ENCODE measurements around the gene APH1B.
"Not testable (repeated sequence)": the region's sequence is repeated elsewhere in the genome, so short reads cannot be mapped to it uniquely, and the experiment has no call there.

The APH1B gene

GRCh38 chr15:63234451-63234870, 42.9 kb upstream of the APH1B start:
- no peak for DNase-seq (ENCODE audit: low read depth, low spot score)
- H3K27me3 ChIP-seq (ENCODE audit: insufficient read depth, insufficient read length) = no peaks in the 10 kb centered on the region
- no peak for TF ChIP-seq SUZ12 (IDR thresholded peaks at IDR 0.05; ENCODE audit: extremely low read depth, insufficient read depth, insufficient read length)
- TF ChIP-seq YY1 (IDR thresholded peaks at IDR 0.05; ENCODE audit: insufficient read depth, insufficient read length) = no peak
- no peak for TF ChIP-seq ZNF274 (IDR thresholded peaks at IDR 0.05; ENCODE audit: low read depth, low read length)
- no peaks in the 10 kb centered on the region for H3K4me1 ChIP-seq (ENCODE audit: insufficient read depth, insufficient read length)
- H3K4me3 ChIP-seq (ENCODE audit: insufficient read length, low read depth) = no peak overlapping the region
- no peak overlapping the region for H3K9ac ChIP-seq (ENCODE audit: insufficient read length, low read depth)
- no peaks in the 10 kb centered on the region for H3K9me3 ChIP-seq (ENCODE audit: insufficient read depth, low read length)
- no peaks in the 10 kb centered on the region for H3K36me3 ChIP-seq (ENCODE audit: insufficient read depth, insufficient read length, low read length)

DNA sequence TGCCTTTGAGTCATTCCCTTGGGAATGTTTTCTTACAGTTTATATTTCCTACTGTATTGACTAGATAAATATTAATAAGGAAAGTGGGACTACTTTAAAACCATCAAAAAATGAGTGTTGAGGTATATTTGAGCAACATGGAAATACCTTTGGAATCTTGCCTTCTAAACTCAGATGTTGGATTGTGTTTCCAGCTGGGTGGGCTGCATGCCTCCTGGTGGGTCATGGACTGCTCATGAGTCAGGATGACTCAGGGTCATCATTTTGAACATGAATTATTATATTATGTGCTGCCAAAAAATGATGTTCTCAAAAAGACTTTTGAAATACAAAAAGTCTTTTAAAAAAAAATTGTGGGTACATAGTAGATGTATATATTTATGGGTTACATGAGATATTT, 41.1 kb upstream of the APH1B start:
- Histone ChIP-seq H3K27me3 (ENCODE audit: insufficient read depth, insufficient read length) (no peaks in the 10 kb centered on the region), H3K9ac (ENCODE audit: insufficient read length, low read depth) (no peak overlapping the region), H3K4me3 (ENCODE audit: insufficient read length, low read depth) (no peak overlapping the region), H3K36me3 (ENCODE audit: insufficient read depth, insufficient read length, low read length) (no peaks in the 10 kb centered on the region), H3K4me1 (ENCODE audit: insufficient read depth, insufficient read length) (no peaks in the 10 kb centered on the region), H3K9me3 (ENCODE audit: insufficient read depth, low read length) (no peaks in the 10 kb centered on the region)
- TF ChIP-seq YY1 (IDR thresholded peaks at IDR 0.05; ENCODE audit: insufficient read depth, insufficient read length) = no peak
- TF ChIP-seq SUZ12 (IDR thresholded peaks at IDR 0.05; ENCODE audit: extremely low read depth, insufficient read depth, insufficient read length) = no peak
- no peak for TF ChIP-seq ZNF274 (IDR thresholded peaks at IDR 0.05; ENCODE audit: low read depth, low read length)
- no peak for DNase-seq (ENCODE audit: low read depth, low spot score)

DNA sequence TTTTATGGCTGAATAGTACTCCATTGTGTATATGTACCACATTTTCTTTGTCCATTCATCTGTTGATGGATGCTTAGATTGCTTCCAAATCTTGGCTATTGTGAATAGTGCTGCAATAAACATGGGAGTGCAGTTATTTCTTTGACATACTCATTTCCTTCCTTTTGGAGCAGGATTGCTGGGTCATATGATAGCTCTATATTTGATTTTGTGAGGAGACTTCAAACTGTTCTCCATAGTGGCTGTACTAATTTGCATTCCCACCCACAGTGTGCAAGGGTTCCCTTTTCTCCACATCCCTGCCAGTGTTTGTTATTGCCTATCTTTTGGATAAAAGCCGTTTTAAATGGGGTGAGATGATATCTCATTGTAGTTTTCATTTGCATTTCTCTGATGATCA, 40.3 kb upstream of the APH1B start:
- H3K27me3 ChIP-seq (ENCODE audit: insufficient read depth, insufficient read length); H3K4me3 ChIP-seq (ENCODE audit: insufficient read length, low read depth); H3K9ac ChIP-seq (ENCODE audit: insufficient read length, low read depth); H3K36me3 ChIP-seq (ENCODE audit: insufficient read depth, insufficient read length, low read length); H3K4me1 ChIP-seq (ENCODE audit: insufficient read depth, insufficient read length); DNase-seq (ENCODE audit: low read depth, low spot score); H3K9me3 ChIP-seq (ENCODE audit: insufficient read depth, low read length): not testable (repeated sequence)

DNA sequence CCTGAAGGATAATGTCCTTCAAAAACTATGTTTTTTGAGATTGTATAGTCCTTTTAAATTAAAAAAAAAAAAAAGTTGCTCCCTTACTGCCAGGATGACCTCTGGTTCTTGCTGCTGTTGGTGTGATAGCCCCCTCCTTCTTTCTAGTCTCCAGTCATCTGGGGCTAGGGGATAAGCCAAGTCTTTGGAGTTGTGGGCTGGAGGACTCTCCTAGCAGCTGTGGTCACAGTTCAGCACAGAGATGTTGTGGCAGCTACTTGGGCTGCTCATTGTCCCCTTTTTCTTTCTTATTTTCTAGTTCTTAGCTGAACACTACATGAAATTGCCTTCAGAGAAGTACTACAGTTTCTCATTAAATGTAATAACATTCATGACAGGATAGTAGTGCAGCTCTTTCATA, 39.2 kb upstream of the APH1B start:
- no peak for DNase-seq (ENCODE audit: low read depth, low spot score)
- no peak overlapping the region for H3K9ac ChIP-seq (ENCODE audit: insufficient read length, low read depth)
- no peak for TF ChIP-seq ZNF274 (IDR thresholded peaks at IDR 0.05; ENCODE audit: low read depth, low read length)
- no peak for TF ChIP-seq SUZ12 (IDR thresholded peaks at IDR 0.05; ENCODE audit: extremely low read depth, insufficient read depth, insufficient read length)
- TF ChIP-seq YY1 (IDR thresholded peaks at IDR 0.05; ENCODE audit: insufficient read depth, insufficient read length) = no peak
- no peaks in the 10 kb centered on the region for H3K36me3 ChIP-seq (ENCODE audit: insufficient read depth, insufficient read length, low read length)
- no peaks in the 10 kb centered on the region for H3K4me1 ChIP-seq (ENCODE audit: insufficient read depth, insufficient read length)
- no peaks in the 10 kb centered on the region; the same call in 1 of the 2 replicates for H3K9me3 ChIP-seq (ENCODE audit: insufficient read depth, low read length)
- H3K27me3 ChIP-seq (ENCODE audit: insufficient read depth, insufficient read length) = no peaks in the 10 kb centered on the region
- no peak overlapping the region for H3K4me3 ChIP-seq (ENCODE audit: insufficient read length, low read depth)

- no peak overlapping the region for H3K9ac ChIP-seq (ENCODE audit: insufficient read length, low read depth)
- H3K36me3 ChIP-seq (ENCODE audit: insufficient read depth, insufficient read length, low read length) = no peaks in the 10 kb centered on the region
- no peaks in the 10 kb centered on the region for H3K4me1 ChIP-seq (ENCODE audit: insufficient read depth, insufficient read length)
- H3K27me3 ChIP-seq (ENCODE audit: insufficient read depth, insufficient read length) = no peaks in the 10 kb centered on the region
- H3K9me3 ChIP-seq (ENCODE audit: insufficient read depth, low read length) = peaks cover 6% of the 10 kb centered on the region; the same call in 1 of the 2 replicates
- H3K4me3 ChIP-seq (ENCODE audit: insufficient read length, low read depth) = no peak overlapping the region
- no peak for DNase-seq (ENCODE audit: low read depth, low spot score)
- no peak for TF ChIP-seq SUZ12 (IDR thresholded peaks at IDR 0.05; ENCODE audit: extremely low read depth, insufficient read depth, insufficient read length)
- no peak for TF ChIP-seq YY1 (IDR thresholded peaks at IDR 0.05; ENCODE audit: insufficient read depth, insufficient read length)
- no peak for TF ChIP-seq ZNF274 (IDR thresholded peaks at IDR 0.05; ENCODE audit: low read depth, low read length)
These were observed 38.6 kb upstream of the APH1B start for GRCh38 chr15:63238796-63239195.

GRCh38 chr15:63240109-63240508, 37.3 kb upstream of the APH1B start:
- no peaks in the 10 kb centered on the region for H3K27me3 ChIP-seq (ENCODE audit: insufficient read depth, insufficient read length)
- H3K4me1 ChIP-seq (ENCODE audit: insufficient read depth, insufficient read length) = no peaks in the 10 kb centered on the region
- DNase-seq (ENCODE audit: low read depth, low spot score) = no peak
- H3K36me3 ChIP-seq (ENCODE audit: insufficient read depth, insufficient read length, low read length) = no peaks in the 10 kb centered on the region
- H3K4me3 ChIP-seq (ENCODE audit: insufficient read length, low read depth) = no peak overlapping the region
- TF ChIP-seq ZNF274 (IDR thresholded peaks at IDR 0.05; ENCODE audit: low read depth, low read length) = no peak
- TF ChIP-seq YY1 (IDR thresholded peaks at IDR 0.05; ENCODE audit: insufficient read depth, insufficient read length) = no peak
- TF ChIP-seq SUZ12 (IDR thresholded peaks at IDR 0.05; ENCODE audit: extremely low read depth, insufficient read depth, insufficient read length) = no peak
- H3K9me3 ChIP-seq (ENCODE audit: insufficient read depth, low read length) = peaks cover 8% of the 10 kb centered on the region; the same call in 1 of the 2 replicates
- H3K9ac ChIP-seq (ENCODE audit: insufficient read length, low read depth) = no peak overlapping the region

DNA sequence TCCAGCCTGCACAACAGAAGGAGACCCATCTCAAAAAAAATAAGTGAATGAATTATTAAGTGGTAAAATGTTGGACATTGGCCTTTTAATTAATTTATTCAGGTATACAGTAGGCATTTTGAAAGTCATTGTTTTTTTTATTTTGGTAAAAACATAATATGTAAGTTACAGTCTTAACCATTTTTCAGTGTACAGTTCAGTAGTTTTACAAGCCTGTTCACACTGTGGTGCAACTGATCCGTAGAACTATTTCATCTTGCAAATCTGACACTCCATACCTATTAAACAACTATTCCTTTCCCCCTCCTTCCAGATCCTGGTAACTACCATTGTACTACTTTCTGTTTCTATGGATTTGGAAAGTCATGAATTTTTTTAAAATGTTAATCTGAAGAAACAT, 36.1 kb upstream of the APH1B start:
- Histone ChIP-seq H3K4me1 (ENCODE audit: insufficient read depth, insufficient read length) (no peaks in the 10 kb centered on the region), H3K9me3 (ENCODE audit: insufficient read depth, low read length) (peaks cover 8% of the 10 kb centered on the region; the same call in 1 of the 2 replicates), H3K4me3 (ENCODE audit: insufficient read length, low read depth) (no peak overlapping the region), H3K9ac (ENCODE audit: insufficient read length, low read depth) (no peak overlapping the region), H3K27me3 (ENCODE audit: insufficient read depth, insufficient read length) (no peaks in the 10 kb centered on the region), H3K36me3 (ENCODE audit: insufficient read depth, insufficient read length, low read length) (peaks cover 3% of the 10 kb centered on the region)
- no peak for DNase-seq (ENCODE audit: low read depth, low spot score)
- TF ChIP-seq SUZ12 (IDR thresholded peaks at IDR 0.05; ENCODE audit: extremely low read depth, insufficient read depth, insufficient read length) (no peak), ZNF274 (IDR thresholded peaks at IDR 0.05; ENCODE audit: low read depth, low read length) (no peak), YY1 (IDR thresholded peaks at IDR 0.05; ENCODE audit: insufficient read depth, insufficient read length) (no peak)

- Histone ChIP-seq H3K9me3 (ENCODE audit: insufficient read depth, low read length) (peaks cover 8% of the 10 kb centered on the region; the same call in 1 of the 2 replicates), H3K4me1 (ENCODE audit: insufficient read depth, insufficient read length) (no peaks in the 10 kb centered on the region), H3K27me3 (ENCODE audit: insufficient read depth, insufficient read length) (no peaks in the 10 kb centered on the region), H3K4me3 (ENCODE audit: insufficient read length, low read depth) (no peak overlapping the region), H3K36me3 (ENCODE audit: insufficient read depth, insufficient read length, low read length) (peaks cover 7% of the 10 kb centered on the region), H3K9ac (ENCODE audit: insufficient read length, low read depth) (no peak overlapping the region)
- no peak for DNase-seq (ENCODE audit: low read depth, low spot score)
- TF ChIP-seq SUZ12 (IDR thresholded peaks at IDR 0.05; ENCODE audit: extremely low read depth, insufficient read depth, insufficient read length) (no peak), YY1 (IDR thresholded peaks at IDR 0.05; ENCODE audit: insufficient read depth, insufficient read length) (no peak), ZNF274 (IDR thresholded peaks at IDR 0.05; ENCODE audit: low read depth, low read length) (no peak)
These were observed 34.3 kb upstream of the APH1B start for GRCh38 chr15:63243101-63243500.
